ENCODE measurements around the gene CLEC3A.
"Not testable (repeated sequence)": the region's sequence is repeated elsewhere in the genome, so short reads cannot be mapped to it uniquely, and the experiment has no call there.

CLEC3A gene

DNA sequence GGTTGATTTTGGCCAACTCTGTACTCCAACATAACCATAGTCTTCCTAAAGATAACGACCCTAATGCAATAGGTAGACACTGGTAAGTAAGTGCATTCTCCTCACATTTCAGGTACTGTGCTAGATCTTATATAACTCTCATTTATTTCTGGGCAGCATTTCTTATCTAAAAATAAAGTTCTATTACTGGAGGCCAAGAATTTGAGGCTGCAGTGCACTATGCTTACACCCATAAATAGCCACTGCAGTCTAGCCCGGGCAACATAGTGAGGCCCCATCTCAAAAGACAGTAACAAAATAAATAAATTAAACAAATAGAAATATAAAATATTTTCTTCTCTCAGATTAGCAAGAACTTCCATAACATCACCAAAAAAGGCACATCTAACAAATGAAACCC, 12.7 kb downstream of the CLEC3A start:
- no peaks in the 10 kb centered on the region for H3K27me3 ChIP-seq (ENCODE audit: control insufficient read depth, insufficient read depth, low read length)
- no peaks in the 10 kb centered on the region for H3K4me1 ChIP-seq (ENCODE audit: control insufficient read depth, insufficient read depth, low read length)
- H3K9me3 ChIP-seq (replicated peaks; ENCODE audit: low read length), result peaks cover 2% of the 10 kb centered on the region
- H3K36me3 ChIP-seq (ENCODE audit: insufficient read depth, low read length), result no peaks in the 10 kb centered on the region
- no peak overlapping the region for H3K9ac ChIP-seq (ENCODE audit: low read depth, low read length)
- H3K4me3 ChIP-seq (ENCODE audit: low read length), result no peak overlapping the region
- no peak overlapping the region for H3K4me2 ChIP-seq (ENCODE audit: low read length)

- H3K9me3 ChIP-seq (replicated peaks; ENCODE audit: low read length), result peaks cover 4% of the 10 kb centered on the region
- no peak overlapping the region for H3K4me2 ChIP-seq (ENCODE audit: low read length)
- no peaks in the 10 kb centered on the region for H3K27me3 ChIP-seq (ENCODE audit: control insufficient read depth, insufficient read depth, low read length)
- H3K4me3 ChIP-seq (ENCODE audit: low read length), result no peak overlapping the region
- H3K9ac ChIP-seq (ENCODE audit: low read depth, low read length), result no peak overlapping the region
- H3K36me3 ChIP-seq (ENCODE audit: insufficient read depth, low read length), result no peaks in the 10 kb centered on the region
- no peaks in the 10 kb centered on the region for H3K4me1 ChIP-seq (ENCODE audit: control insufficient read depth, insufficient read depth, low read length)
Measured at GRCh38 chr16:78040396-78040795, 18.0 kb downstream of the CLEC3A start.

DNA sequence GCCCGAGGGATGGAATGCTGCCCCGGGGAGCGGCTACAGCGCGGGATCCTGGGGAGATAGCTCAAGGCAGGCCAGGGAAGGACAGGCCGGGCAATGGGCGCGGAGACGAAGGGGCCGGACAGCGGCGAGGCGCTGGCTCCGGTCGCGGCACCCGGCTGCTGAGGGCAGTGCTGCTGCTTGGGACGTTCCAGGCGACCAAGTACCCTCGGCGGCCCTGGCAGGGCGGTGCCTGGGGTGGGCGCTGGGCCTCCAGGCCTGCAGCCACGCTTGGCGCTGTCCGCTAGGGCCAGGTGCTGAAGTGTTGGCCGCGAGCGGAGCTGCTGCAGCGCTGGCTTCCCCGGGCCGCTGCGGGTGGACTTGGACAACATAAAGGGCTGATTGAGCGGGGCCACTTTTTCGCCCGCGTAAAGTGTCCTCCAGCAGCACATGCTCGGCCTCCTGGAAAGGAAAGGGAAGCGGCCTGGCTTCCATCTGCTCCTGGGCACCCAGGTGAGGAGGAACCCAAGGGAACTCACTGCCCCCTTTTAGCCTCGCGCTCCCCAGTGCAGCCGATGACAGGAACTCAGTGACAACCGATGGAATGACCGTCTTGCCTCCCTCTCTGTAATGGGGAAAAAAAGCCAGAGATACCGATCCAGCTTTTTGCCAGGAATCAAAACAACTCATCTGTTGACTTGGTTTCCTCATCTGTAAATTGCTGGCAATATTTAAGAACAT, 23.7 kb downstream of the CLEC3A start:
- Histone ChIP-seq H3K4me3 (ENCODE audit: low read length) (no peak overlapping the region), H3K4me1 (ENCODE audit: control insufficient read depth, insufficient read depth, low read length) (no peaks in the 10 kb centered on the region)

GRCh38 chr16:78048319-78048718, 26.0 kb downstream of the CLEC3A start:
- Histone ChIP-seq H3K4me3 (ENCODE audit: low read length) (no peak overlapping the region), H3K4me2 (ENCODE audit: low read length) (no peak overlapping the region)

More for the DNA sequence above, 23.7 kb downstream of the CLEC3A start:
- H3K27me3 ChIP-seq (ENCODE audit: control insufficient read depth, insufficient read depth, low read length), result no peaks in the 10 kb centered on the region
- no peak overlapping the region for H3K9ac ChIP-seq (ENCODE audit: low read depth, low read length)
- no peak overlapping the region for H3K4me2 ChIP-seq (ENCODE audit: low read length)
- no peaks in the 10 kb centered on the region for H3K9me3 ChIP-seq (replicated peaks; ENCODE audit: low read length)
- no peaks in the 10 kb centered on the region for H3K36me3 ChIP-seq (ENCODE audit: insufficient read depth, low read length)

DNA sequence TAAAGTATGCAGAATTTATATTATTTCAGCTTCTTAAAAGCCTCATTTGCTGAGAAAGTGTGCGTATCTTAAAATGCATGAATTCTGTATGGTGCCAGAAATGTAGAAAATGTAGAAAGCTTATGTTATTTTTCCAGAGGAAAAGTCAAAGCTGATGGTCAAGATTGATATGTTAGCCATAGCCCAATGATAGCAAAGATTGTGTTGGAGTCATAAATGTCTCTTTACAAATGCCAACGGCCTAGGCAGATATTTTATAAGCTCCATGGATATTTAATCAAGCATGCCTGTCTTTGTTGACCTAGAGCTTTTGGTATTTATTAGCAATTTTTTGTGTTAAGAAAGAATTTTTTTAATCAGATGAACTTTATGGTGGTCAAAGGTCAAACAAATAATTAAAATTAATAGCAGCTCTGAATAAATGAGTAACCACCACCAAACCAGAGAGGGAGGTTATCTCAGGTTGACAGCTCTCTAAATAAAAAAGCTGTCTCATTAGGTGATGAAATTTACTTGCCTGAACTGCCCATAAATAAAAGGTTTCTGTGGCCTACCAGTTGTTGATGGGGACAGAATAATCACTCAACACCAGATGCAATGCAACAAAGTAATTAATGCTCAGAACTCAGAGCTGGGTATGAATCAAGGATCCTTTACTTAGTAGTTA, 28.5 kb downstream of the CLEC3A start:
- Histone ChIP-seq H3K9me3 (replicated peaks; ENCODE audit: low read length) (peaks cover 7% of the 10 kb centered on the region), H3K36me3 (ENCODE audit: insufficient read depth, low read length) (no peaks in the 10 kb centered on the region), H3K4me3 (ENCODE audit: low read length) (no peak overlapping the region), H3K4me2 (ENCODE audit: low read length) (no peak overlapping the region), H3K9ac (ENCODE audit: low read depth, low read length) (no peak overlapping the region), H3K4me1 (ENCODE audit: control insufficient read depth, insufficient read depth, low read length) (no peaks in the 10 kb centered on the region), H3K27me3 (ENCODE audit: control insufficient read depth, insufficient read depth, low read length) (no peaks in the 10 kb centered on the region)

More at GRCh38 chr16:78048319-78048718, 26.0 kb downstream of the CLEC3A start:
- no peaks in the 10 kb centered on the region for H3K4me1 ChIP-seq (ENCODE audit: control insufficient read depth, insufficient read depth, low read length)
- peaks cover 4% of the 10 kb centered on the region for H3K9me3 ChIP-seq (replicated peaks; ENCODE audit: low read length)
- H3K9ac ChIP-seq (ENCODE audit: low read depth, low read length), result no peak overlapping the region
- no peaks in the 10 kb centered on the region for H3K27me3 ChIP-seq (ENCODE audit: control insufficient read depth, insufficient read depth, low read length)
- H3K36me3 ChIP-seq (ENCODE audit: insufficient read depth, low read length), result no peaks in the 10 kb centered on the region

GRCh38 chr16:78057803-78058564, 35.6 kb downstream of the CLEC3A start:
- H3K4me1 ChIP-seq (ENCODE audit: control insufficient read depth, insufficient read depth, low read length), result no peaks in the 10 kb centered on the region
- no peaks in the 10 kb centered on the region for H3K36me3 ChIP-seq (ENCODE audit: insufficient read depth, low read length)
- H3K27me3 ChIP-seq (ENCODE audit: control insufficient read depth, insufficient read depth, low read length), result no peaks in the 10 kb centered on the region
- H3K9me3 ChIP-seq (replicated peaks; ENCODE audit: low read length), result peaks cover 3% of the 10 kb centered on the region
- no peak overlapping the region for H3K4me3 ChIP-seq (ENCODE audit: low read length)
- H3K9ac ChIP-seq (ENCODE audit: low read depth, low read length), result no peak overlapping the region
- H3K4me2 ChIP-seq (ENCODE audit: low read length), result no peak overlapping the region

- H3K36me3 ChIP-seq (ENCODE audit: insufficient read depth, low read length); H3K9me3 ChIP-seq (replicated peaks; ENCODE audit: low read length); H3K9ac ChIP-seq (ENCODE audit: low read depth, low read length); H3K4me2 ChIP-seq (ENCODE audit: low read length); H3K4me1 ChIP-seq (ENCODE audit: control insufficient read depth, insufficient read depth, low read length); H3K4me3 ChIP-seq (ENCODE audit: low read length); H3K27me3 ChIP-seq (ENCODE audit: control insufficient read depth, insufficient read depth, low read length): not testable (repeated sequence)
Measured at GRCh38 chr16:78059806-78060205, 37.5 kb downstream of the CLEC3A start.

GRCh38 chr16:78060295-78060694, 37.9 kb downstream of the CLEC3A start:
- Histone ChIP-seq H3K36me3 (ENCODE audit: insufficient read depth, low read length) (no peaks in the 10 kb centered on the region), H3K9me3 (replicated peaks; ENCODE audit: low read length) (peaks cover 3% of the 10 kb centered on the region), H3K4me1 (ENCODE audit: control insufficient read depth, insufficient read depth, low read length) (no peaks in the 10 kb centered on the region), H3K9ac (ENCODE audit: low read depth, low read length) (no peak overlapping the region), H3K4me3 (ENCODE audit: low read length) (no peak overlapping the region), H3K4me2 (ENCODE audit: low read length) (no peak overlapping the region), H3K27me3 (ENCODE audit: control insufficient read depth, insufficient read depth, low read length) (no peaks in the 10 kb centered on the region)

DNA sequence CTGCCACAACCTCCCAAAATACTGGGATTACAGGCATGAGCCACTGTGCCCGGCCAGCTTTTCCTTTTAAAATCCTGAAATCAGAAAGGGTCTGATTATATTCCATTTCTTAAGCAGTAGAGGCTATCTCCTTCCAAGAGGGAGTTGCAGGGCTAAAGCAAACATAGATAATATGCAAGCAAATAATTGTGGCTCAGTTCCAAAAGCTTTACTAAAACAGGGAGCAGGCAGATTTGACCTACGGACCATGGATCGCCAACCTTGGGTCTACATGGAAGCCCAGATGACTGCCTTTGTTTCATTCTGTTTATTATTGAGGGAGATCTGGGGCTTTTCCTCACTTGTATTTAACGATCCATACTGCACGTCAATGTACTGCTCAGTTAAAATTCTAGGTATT, 38.5 kb downstream of the CLEC3A start:
- Histone ChIP-seq H3K9me3 (replicated peaks; ENCODE audit: low read length) (peaks cover under 1% of the 10 kb centered on the region), H3K27me3 (ENCODE audit: control insufficient read depth, insufficient read depth, low read length) (no peaks in the 10 kb centered on the region), H3K4me1 (ENCODE audit: control insufficient read depth, insufficient read depth, low read length) (no peaks in the 10 kb centered on the region), H3K4me3 (ENCODE audit: low read length) (no peak overlapping the region), H3K9ac (ENCODE audit: low read depth, low read length) (no peak overlapping the region), H3K4me2 (ENCODE audit: low read length) (no peak overlapping the region), H3K36me3 (ENCODE audit: insufficient read depth, low read length) (no peaks in the 10 kb centered on the region)

- Histone ChIP-seq H3K4me2 (ENCODE audit: low read length) (no peak overlapping the region), H3K4me1 (ENCODE audit: control insufficient read depth, insufficient read depth, low read length) (no peaks in the 10 kb centered on the region), H3K4me3 (ENCODE audit: low read length) (no peak overlapping the region), H3K9me3 (replicated peaks; ENCODE audit: low read length) (no peaks in the 10 kb centered on the region), H3K9ac (ENCODE audit: low read depth, low read length) (no peak overlapping the region), H3K36me3 (ENCODE audit: insufficient read depth, low read length) (no peaks in the 10 kb centered on the region), H3K27me3 (ENCODE audit: control insufficient read depth, insufficient read depth, low read length) (no peaks in the 10 kb centered on the region)
Measured at GRCh38 chr16:78065319-78065718, 43.0 kb downstream of the CLEC3A start.

- Histone ChIP-seq H3K4me1 (ENCODE audit: control insufficient read depth, insufficient read depth, low read length) (no peaks in the 10 kb centered on the region), H3K36me3 (ENCODE audit: insufficient read depth, low read length) (no peaks in the 10 kb centered on the region), H3K9me3 (replicated peaks; ENCODE audit: low read length) (no peaks in the 10 kb centered on the region), H3K9ac (ENCODE audit: low read depth, low read length) (no peak overlapping the region), H3K4me3 (ENCODE audit: low read length) (no peak overlapping the region), H3K4me2 (ENCODE audit: low read length) (no peak overlapping the region), H3K27me3 (ENCODE audit: control insufficient read depth, insufficient read depth, low read length) (no peaks in the 10 kb centered on the region)
Measured at GRCh38 chr16:78069913-78070312, 47.6 kb downstream of the CLEC3A start.

Data from skeletal muscle satellite cell (primary cell).